Choroid plexus epithelial cell (primary cell): ENCODE data around the gene FAAP100.

Experiments used
- DNase-seq: peaks from one replicate; pipeline ENCODE4 v3.0.0-alpha.2; 2010; ENCODE audit warnings: low read depth
- H3K4me3 ChIP-seq: 2 replicates; pipeline ENCODE4 v1.5.1; 2011; ENCODE audit warnings: low read depth, mild to moderate bottlenecking, control low read depth, low read length, moderate library complexity
- TF ChIP-seq, protein P1 (sequence below): conservative IDR thresholded peaks from 2 replicates; pipeline ENCODE4 v1.5.1; 2011; ENCODE audit warnings: low read depth, mild to moderate bottlenecking, control low read depth, inconsistent platforms, low read length, moderate library complexity

Gene FAAP100

GRCh38 chr17:81523402-81524038 lies 28.6 kb downstream of the FAAP100 start:
- DNase-seq: no peak
- TF ChIP-seq, protein P1, sequence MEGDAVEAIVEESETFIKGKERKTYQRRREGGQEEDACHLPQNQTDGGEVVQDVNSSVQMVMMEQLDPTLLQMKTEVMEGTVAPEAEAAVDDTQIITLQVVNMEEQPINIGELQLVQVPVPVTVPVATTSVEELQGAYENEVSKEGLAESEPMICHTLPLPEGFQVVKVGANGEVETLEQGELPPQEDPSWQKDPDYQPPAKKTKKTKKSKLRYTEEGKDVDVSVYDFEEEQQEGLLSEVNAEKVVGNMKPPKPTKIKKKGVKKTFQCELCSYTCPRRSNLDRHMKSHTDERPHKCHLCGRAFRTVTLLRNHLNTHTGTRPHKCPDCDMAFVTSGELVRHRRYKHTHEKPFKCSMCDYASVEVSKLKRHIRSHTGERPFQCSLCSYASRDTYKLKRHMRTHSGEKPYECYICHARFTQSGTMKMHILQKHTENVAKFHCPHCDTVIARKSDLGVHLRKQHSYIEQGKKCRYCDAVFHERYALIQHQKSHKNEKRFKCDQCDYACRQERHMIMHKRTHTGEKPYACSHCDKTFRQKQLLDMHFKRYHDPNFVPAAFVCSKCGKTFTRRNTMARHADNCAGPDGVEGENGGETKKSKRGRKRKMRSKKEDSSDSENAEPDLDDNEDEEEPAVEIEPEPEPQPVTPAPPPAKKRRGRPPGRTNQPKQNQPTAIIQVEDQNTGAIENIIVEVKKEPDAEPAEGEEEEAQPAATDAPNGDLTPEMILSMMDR: no peak
- H3K4me3 ChIP-seq: no peak overlapping the region

- TF ChIP-seq, protein P1: peak; percentile 64
- peak; percentile 69 for DNase-seq
- no peak overlapping the region for H3K4me3 ChIP-seq
Measured at GRCh38 chr17:81522491-81523401, 29.4 kb downstream of the FAAP100 start.

GRCh38 chr17:81520021-81520901 lies 31.9 kb downstream of the FAAP100 start:
- no peak overlapping the region for H3K4me3 ChIP-seq
- no peak for DNase-seq
- TF ChIP-seq, protein P1: no peak

DNA sequence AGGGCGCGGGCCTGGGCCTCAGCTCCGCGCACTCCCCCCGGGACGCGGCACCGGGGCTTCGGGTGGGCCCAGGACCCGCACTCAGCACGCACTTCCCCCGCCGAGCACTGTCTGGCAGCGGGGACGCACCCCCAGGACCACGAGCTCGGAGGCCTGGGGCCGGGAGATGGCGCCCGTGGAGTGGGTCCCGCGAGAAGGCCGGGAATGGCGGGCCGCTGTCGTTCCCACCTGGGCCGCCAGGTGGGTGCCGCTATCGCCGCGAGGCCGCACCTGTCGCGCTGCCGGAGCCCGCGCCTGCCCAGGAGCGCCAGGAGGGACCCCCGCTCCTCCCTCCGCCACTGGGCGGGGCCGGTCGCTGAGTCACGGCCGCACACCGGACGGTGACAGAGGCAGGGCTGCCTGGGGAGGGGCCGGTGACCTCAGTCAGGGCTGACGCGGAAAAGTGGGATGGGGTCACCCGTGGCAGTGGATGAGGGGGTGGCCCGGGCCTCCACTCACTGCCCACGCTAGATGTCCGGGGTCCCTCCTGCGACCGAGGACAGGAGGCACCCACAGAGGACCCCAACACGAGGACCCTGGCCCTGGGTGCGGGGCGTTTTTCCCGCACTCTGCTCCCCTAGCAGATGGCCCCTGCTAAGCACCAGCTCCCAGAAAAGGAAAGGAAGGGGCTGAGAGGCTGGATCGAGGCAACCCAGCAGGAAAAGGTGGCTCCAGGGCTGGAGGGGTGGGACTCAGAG lies 32.7 kb downstream of the FAAP100 start:
- DNase-seq: no peak
- TF ChIP-seq, protein P1: peak; percentile 16
- peak overlapping the region; percentile 35 for H3K4me3 ChIP-seq

DNA sequence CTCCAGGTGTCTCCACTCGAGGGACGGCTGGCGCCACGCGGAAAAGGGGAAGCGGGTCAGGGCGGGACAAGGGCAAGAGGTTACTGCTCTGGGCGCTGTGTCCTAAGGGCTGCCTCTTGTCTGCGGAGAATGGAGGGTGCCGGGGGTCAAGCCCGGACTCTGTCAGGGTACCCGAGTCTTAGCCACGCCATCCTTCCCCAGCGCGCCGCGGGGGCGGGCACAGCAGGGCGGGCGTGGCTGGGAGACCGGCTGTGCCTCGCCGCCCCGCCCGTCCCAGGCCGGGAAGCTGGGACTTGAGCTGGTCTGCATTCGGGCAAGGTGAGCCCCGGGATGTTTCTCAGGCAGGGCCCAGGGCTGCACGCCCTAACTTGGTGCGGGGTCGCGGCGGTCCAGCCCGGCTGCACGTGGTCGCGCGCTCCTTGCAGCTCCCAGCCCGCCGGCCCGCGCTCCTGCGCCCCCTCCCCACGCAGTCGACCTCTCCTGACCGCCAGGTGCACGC lies 33.3 kb downstream of the FAAP100 start:
- no peak for DNase-seq
- peak overlapping the region; percentile 35 for H3K4me3 ChIP-seq
- TF ChIP-seq, protein P1: no peak

GRCh38 chr17:81518113-81518784 lies 33.9 kb downstream of the FAAP100 start:
- peak overlapping the region; percentile 35 for H3K4me3 ChIP-seq
- no peak for DNase-seq
- TF ChIP-seq, protein P1: no peak
